A673 (cell line): ENCODE data around the gene RANBP2.

Source experiments
- CTCF ChIP-seq: fragments of 300-800, 200-600 bp; sonication (generic); conservative IDR thresholded peaks from 2 replicates; pipeline ENCODE4 v1.5.1; 2017; ENCODE audit warnings: low read depth, mild to moderate bottlenecking, antibody characterized with exemption, low read length, moderate library complexity, mixed read lengths
- EZH2 ChIP-seq: fragments of 200-600 bp; sonication (generic); IDR thresholded peaks from 2 replicates; pipeline ENCODE4 v1.6.1; 2017; ENCODE audit warnings: borderline replicate concordance, low read depth, mild to moderate bottlenecking, mixed read lengths, antibody characterized with exemption, low read length; ENCODE audit not compliant: poor library complexity, severe bottlenecking

- no peak for TF ChIP-seq EZH2
- no peak for TF ChIP-seq CTCF
These were observed 59.6 kb downstream of the RANBP2 start for GRCh38 chr2:108778857-108779256.
